SKM-1 treated with dmso at 0.1 percent for 144 hours (cell line): Measurements from ENCODE around the gene CRYM.
"Not testable (repeated sequence)": the region's sequence is repeated elsewhere in the genome, so short reads cannot be mapped to it uniquely, and the experiment has no call there.

ENCODE experiments used
- DNase-seq: peaks from one replicate; lab custom pipeline; 2025; ENCODE audit not compliant: unreplicated experiment; lab: John Stamatoyannopoulos, UW

CRYM gene

GRCh38 chr16:21250072-21250923, 27.8 kb downstream of the CRYM start:
- DNase-seq = no peak

DNA sequence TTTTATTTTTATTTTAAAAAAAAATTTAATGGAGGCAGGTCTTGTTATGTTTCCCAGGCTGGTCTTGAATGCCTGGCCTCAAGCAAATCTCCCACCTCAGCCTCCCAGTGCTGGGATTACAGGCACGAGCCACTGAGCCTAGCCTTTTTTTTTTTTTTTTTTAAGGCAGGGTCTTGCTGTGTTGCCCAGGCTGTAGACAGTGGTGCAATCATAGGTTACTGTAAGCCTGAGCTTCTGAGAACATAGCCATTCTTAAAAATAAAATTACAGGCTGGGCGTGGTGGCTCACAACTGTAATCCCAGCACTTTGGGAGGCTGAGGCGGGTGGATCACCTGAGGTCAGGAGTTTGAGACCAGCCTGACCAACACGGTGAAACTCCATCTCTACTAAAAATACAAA, 29.9 kb downstream of the CRYM start:
- DNase-seq = not testable (repeated sequence)

- no peak for DNase-seq
Measured at GRCh38 chr16:21244518-21245215, 33.4 kb downstream of the CRYM start.

DNA sequence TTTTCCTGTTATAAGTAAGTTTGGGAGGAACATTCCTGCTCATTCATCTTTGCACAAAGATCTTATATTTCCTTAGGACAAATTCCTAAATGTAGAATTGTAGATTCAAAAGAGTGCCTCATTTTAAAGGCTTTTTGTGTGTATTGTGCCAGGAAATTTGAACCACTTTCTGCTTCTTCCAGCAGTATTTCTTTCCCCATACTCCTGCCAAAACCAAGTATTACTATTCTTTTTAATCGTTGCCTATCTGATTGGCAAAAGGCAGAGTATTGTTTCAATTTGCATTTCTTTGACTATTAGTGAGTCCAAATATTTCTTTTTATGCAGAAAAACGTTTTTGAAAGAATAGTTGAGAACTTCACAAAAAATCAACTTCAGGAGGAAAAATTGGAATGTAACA, 35.3 kb downstream of the CRYM start:
- DNase-seq = no peak

GRCh38 chr16:21239646-21240045, 38.4 kb downstream of the CRYM start:
- DNase-seq = no peak

DNA sequence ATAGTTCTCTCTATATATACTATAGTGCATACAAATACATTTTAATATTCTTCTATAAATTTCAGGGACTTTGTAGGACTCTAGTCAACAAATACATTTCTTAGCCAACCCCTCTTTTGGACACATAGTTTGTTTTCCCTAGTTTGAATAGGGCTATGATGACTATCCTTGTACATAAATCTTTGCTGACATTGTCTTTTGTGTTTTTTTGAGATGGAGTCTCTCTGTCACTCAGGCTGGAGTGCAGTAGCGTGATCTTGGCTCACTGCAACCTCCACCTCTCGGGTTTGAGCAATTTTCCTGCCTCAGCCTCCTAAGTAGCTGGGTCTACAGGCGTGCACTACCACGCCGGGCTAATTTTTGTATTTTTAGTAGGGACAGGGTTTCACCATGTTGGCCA, 41.3 kb downstream of the CRYM start:
- DNase-seq = no peak

GRCh38 chr16:21235199-21235585, 42.9 kb downstream of the CRYM start:
- no peak for DNase-seq

GRCh38 chr16:21233521-21234150, 44.5 kb downstream of the CRYM start, which contains the start of gene ANKS4B:
ANKS4B (plus strand) TSS chr16:21233699; CDS start chr16:21233738, 39 bp downstream.
- no peak for DNase-seq

DNA sequence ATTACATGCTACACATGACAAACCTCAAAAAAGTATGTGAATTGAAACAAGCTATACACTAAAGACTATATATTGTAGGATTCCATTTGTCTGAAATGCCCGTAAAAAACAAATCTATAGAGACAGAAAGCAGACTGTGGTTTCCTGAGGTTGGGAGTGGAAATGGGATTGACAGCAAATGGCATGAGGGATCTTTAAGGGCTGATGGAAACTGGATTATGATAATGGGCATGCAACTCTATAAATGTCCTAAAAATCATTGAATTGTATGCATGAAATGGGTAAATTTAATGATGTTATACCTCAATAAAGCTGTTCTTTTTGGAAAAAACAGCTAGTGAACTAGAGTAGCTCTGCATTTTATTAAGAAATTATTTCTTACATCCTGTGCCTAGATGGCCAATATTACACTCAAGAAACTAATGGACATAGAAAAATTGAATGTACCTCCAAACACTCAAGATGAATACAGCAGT, 45.0 kb downstream of the CRYM start:
- DNase-seq = no peak

DNA sequence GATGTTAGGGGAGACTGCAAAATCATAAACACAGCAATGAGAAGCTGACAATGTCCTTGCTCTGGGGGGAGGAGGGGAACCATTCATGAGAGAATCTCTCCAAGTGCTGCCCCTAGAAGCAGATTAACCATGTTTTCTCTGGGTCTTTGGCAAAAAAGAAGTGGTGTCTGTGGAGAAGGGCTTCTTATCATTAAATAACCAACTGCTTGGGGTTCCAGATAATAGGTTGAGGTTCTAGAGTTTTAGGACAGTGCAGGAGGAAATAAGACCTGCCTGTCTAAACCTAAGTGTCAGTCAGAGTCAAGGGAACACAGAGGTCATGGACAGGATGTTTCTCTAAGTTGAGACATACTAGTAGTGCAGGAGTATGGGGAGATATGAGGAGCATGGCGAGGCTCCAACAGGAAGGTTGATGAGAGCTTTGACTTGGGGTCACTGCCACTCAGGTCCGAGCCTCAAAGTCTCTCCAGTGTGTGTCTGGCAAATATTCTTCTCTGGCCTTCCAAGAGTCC, 49.7 kb downstream of the CRYM start:
- no peak for DNase-seq

GRCh38 chr16:21227866-21228265, 50.2 kb downstream of the CRYM start:
- peak; percentile 67 for DNase-seq

DNA sequence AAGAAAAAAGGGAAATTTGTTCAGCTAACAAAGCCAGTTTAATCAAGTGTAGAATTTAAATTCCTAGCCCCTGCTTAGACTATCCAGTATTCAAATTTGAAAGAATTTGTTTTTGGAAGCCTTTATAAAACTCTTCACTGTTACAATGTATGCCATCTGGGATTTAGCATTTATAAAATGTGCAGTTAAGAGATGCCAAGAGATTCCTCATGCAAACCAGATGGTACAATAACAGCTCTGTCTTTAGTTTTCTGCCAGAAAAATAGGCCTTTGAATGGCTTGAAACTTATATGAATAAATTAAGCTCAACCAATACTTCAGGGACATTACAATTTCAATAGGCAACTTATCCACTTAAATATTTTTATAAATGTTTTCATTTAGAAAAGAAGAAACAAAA, 51.3 kb downstream of the CRYM start:
- DNase-seq = no peak

- DNase-seq = no peak
Measured at GRCh38 chr16:21224800-21225199, 53.3 kb downstream of the CRYM start.

GRCh38 chr16:21223787-21224186, 54.3 kb downstream of the CRYM start:
- DNase-seq = no peak

- no peak for DNase-seq
Measured at GRCh38 chr16:21222495-21223337, 55.4 kb downstream of the CRYM start.

DNA sequence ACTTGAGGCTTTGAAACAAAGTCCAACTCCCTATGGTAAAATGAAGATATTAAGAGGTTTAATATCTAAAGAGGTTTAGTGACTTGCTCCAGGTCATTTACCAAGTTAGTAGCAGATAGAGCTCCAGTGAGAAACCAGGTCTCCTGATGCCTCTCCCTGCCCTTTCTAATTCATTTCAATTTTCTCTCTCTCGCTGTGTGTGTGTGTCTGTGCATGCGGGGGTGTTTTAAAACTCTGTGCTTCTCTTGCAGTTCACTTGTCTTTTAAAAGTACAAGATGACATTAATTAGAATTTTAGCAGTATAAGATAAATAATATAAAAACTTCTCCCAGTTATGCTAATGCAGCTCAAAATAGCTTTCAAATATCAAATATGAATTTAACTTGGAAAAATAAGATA, 58.5 kb downstream of the CRYM start:
- no peak for DNase-seq

- peak; percentile 32 for DNase-seq
Measured at GRCh38 chr16:21218153-21218552, 59.9 kb downstream of the CRYM start.

DNA sequence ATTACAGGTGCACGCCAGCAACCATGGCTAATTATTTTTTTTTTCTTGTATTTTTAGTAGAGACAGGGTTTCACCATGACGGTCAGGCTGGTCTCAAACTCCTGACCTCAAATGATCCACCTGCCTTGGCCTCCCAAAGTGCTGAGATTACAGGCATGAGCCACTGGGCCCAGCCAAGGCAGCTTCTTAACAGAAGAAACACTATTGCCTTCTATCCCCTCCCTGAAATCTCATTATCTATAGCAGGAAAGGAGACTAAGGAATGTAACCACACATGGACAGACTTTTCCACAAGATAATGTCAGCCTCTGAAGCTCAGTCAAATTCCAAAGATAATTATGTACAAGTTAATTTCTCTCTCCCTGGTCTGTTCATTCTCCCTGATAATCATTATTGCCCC, 61.0 kb downstream of the CRYM start:
- DNase-seq = no peak

DNA sequence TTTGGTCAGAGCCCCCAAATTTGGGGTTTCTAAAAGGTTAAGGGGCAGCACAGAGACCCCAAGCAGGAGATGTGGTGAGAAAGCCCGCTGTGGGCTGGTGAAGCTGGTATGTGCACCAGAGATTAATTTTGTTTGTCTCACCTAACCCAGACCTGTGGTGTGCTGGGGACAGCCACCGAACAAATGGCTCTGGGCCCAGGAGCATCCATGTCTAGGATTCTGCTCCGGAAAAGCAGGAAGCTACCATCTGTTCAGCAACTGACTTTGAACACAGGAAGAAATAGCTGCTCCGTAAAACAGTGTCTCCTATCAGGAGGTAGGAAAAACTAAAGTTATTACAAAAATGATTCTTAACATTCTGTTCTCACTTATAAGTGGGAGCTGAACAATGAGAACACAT, 64.0 kb downstream of the CRYM start:
- no peak for DNase-seq

GRCh38 chr16:21211486-21211885, 66.6 kb downstream of the CRYM start, which contains the start of gene ZP2:
ZP2 (minus strand) TSS chr16:21211574; CDS start chr16:21211547, 27 bp downstream.
- no peak for DNase-seq
